ENCODE results near the gene SCUBE2.
"Not testable (repeated sequence)": the region's sequence is repeated elsewhere in the genome, so short reads cannot be mapped to it uniquely, and the experiment has no call there.

The SCUBE2 gene

GRCh38 chr11:9039863-9040262, 51.5 kb downstream of the SCUBE2 start:
- no peak for DNase-seq

- DNase-seq, result no peak
Measured at GRCh38 chr11:9039198-9039597, 52.2 kb downstream of the SCUBE2 start.

GRCh38 chr11:9038541-9038940, 52.9 kb downstream of the SCUBE2 start:
- no peak for DNase-seq

- no peak for DNase-seq
Measured at GRCh38 chr11:9037963-9038362, 53.4 kb downstream of the SCUBE2 start.

- no peak for DNase-seq
Measured at GRCh38 chr11:9037046-9037780, 54.2 kb downstream of the SCUBE2 start.

- no peak for DNase-seq
Measured at GRCh38 chr11:9030601-9031000, 60.8 kb downstream of the SCUBE2 start.

- DNase-seq, result no peak
Measured at GRCh38 chr11:9029422-9029821, 62.0 kb downstream of the SCUBE2 start.

GRCh38 chr11:9028581-9028980, 62.8 kb downstream of the SCUBE2 start:
- DNase-seq, result no peak

- no peak for DNase-seq
Measured at GRCh38 chr11:9025101-9025850, 66.1 kb downstream of the SCUBE2 start.

- DNase-seq, result no peak
Measured at GRCh38 chr11:9022961-9023680, 68.3 kb downstream of the SCUBE2 start.

- no peak for DNase-seq
Measured at GRCh38 chr11:9020916-9021315, 70.5 kb downstream of the SCUBE2 start.

- no peak for DNase-seq
Measured at GRCh38 chr11:9019861-9020260, 71.5 kb downstream of the SCUBE2 start.

GRCh38 chr11:9017773-9018172, 73.6 kb downstream of the SCUBE2 start:
- DNase-seq, result no peak

- no peak for DNase-seq
Measured at GRCh38 chr11:9016916-9017642, 74.3 kb downstream of the SCUBE2 start.

- DNase-seq, result peak; percentile 73
Measured at GRCh38 chr11:9015677-9016076, 75.7 kb downstream of the SCUBE2 start.

GRCh38 chr11:9014826-9015225, 76.6 kb downstream of the SCUBE2 start:
- no peak for DNase-seq

GRCh38 chr11:9013373-9013772, 78.0 kb downstream of the SCUBE2 start:
- DNase-seq, result no peak

- DNase-seq, result not testable (repeated sequence)
Measured at GRCh38 chr11:9009538-9009937, 81.9 kb downstream of the SCUBE2 start.

GRCh38 chr11:9008661-9009060, 82.7 kb downstream of the SCUBE2 start:
- DNase-seq, result no peak

GRCh38 chr11:9008011-9008550, 83.3 kb downstream of the SCUBE2 start:
- no peak for DNase-seq

GRCh38 chr11:9005087-9005486, 86.3 kb downstream of the SCUBE2 start:
- DNase-seq, result no peak

GRCh38 chr11:9004183-9004926, 87.0 kb downstream of the SCUBE2 start:
- no peak for DNase-seq
